GM19452 (cell line): Measurements from ENCODE around the gene RPH3AL.

Experiments used
- ATAC-seq: cut with Tn5 transposase; IDR thresholded peaks from one replicate; pipeline ENCODE4 v1.9.1; 2021; ENCODE audit not compliant: unreplicated experiment

RPH3AL gene

GRCh38 chr17:303168-303567 is 49.4 kb downstream of the RPH3AL start:
- ATAC-seq: no peak

- ATAC-seq: no peak
Measured at GRCh38 chr17:302300-302698, 50.3 kb downstream of the RPH3AL start.

- no peak for ATAC-seq
Measured at GRCh38 chr17:301681-302299, 50.8 kb downstream of the RPH3AL start.

- ATAC-seq: no peak
Measured at GRCh38 chr17:300881-301280, 51.7 kb downstream of the RPH3AL start.

- no peak for ATAC-seq
Measured at GRCh38 chr17:299546-299945, 53.1 kb downstream of the RPH3AL start.

- no peak for ATAC-seq
Measured at GRCh38 chr17:298791-299450, 53.7 kb downstream of the RPH3AL start.

- no peak for ATAC-seq
Measured at GRCh38 chr17:297758-298157, 54.8 kb downstream of the RPH3AL start.

- no peak for ATAC-seq
Measured at GRCh38 chr17:296906-297690, 55.5 kb downstream of the RPH3AL start.

GRCh38 chr17:296379-296778 is 56.2 kb downstream of the RPH3AL start:
- ATAC-seq: no peak

GRCh38 chr17:292531-293382 is 59.9 kb downstream of the RPH3AL start:
- ATAC-seq: no peak

- no peak for ATAC-seq
Measured at GRCh38 chr17:292016-292415, 60.6 kb downstream of the RPH3AL start.

- ATAC-seq: no peak
Measured at GRCh38 chr17:291587-291986, 61.0 kb downstream of the RPH3AL start.

- ATAC-seq: no peak
Measured at GRCh38 chr17:290626-291025, 62.0 kb downstream of the RPH3AL start.

- no peak for ATAC-seq
Measured at GRCh38 chr17:290121-290521, 62.5 kb downstream of the RPH3AL start.

- ATAC-seq: no peak
Measured at GRCh38 chr17:289409-289808, 63.2 kb downstream of the RPH3AL start.

GRCh38 chr17:288802-289356 is 63.7 kb downstream of the RPH3AL start:
- no peak for ATAC-seq

- no peak for ATAC-seq
Measured at GRCh38 chr17:286571-286970, 66.0 kb downstream of the RPH3AL start.

GRCh38 chr17:285751-286422 is 66.7 kb downstream of the RPH3AL start:
- ATAC-seq: no peak

GRCh38 chr17:284676-285355 is 67.8 kb downstream of the RPH3AL start:
- no peak for ATAC-seq
